ENCODE measurements around the gene DQX1.
"Not testable (repeated sequence)": the region's sequence is repeated elsewhere in the genome, so short reads cannot be mapped to it uniquely, and the experiment has no call there.

Gene DQX1, protein sequence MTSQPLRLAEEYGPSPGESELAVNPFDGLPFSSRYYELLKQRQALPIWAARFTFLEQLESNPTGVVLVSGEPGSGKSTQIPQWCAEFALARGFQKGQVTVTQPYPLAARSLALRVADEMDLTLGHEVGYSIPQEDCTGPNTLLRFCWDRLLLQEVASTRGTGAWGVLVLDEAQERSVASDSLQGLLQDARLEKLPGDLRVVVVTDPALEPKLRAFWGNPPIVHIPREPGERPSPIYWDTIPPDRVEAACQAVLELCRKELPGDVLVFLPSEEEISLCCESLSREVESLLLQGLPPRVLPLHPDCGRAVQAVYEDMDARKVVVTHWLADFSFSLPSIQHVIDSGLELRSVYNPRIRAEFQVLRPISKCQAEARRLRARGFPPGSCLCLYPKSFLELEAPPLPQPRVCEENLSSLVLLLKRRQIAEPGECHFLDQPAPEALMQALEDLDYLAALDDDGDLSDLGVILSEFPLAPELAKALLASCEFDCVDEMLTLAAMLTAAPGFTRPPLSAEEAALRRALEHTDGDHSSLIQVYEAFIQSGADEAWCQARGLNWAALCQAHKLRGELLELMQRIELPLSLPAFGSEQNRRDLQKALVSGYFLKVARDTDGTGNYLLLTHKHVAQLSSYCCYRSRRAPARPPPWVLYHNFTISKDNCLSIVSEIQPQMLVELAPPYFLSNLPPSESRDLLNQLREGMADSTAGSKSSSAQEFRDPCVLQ

DNA sequence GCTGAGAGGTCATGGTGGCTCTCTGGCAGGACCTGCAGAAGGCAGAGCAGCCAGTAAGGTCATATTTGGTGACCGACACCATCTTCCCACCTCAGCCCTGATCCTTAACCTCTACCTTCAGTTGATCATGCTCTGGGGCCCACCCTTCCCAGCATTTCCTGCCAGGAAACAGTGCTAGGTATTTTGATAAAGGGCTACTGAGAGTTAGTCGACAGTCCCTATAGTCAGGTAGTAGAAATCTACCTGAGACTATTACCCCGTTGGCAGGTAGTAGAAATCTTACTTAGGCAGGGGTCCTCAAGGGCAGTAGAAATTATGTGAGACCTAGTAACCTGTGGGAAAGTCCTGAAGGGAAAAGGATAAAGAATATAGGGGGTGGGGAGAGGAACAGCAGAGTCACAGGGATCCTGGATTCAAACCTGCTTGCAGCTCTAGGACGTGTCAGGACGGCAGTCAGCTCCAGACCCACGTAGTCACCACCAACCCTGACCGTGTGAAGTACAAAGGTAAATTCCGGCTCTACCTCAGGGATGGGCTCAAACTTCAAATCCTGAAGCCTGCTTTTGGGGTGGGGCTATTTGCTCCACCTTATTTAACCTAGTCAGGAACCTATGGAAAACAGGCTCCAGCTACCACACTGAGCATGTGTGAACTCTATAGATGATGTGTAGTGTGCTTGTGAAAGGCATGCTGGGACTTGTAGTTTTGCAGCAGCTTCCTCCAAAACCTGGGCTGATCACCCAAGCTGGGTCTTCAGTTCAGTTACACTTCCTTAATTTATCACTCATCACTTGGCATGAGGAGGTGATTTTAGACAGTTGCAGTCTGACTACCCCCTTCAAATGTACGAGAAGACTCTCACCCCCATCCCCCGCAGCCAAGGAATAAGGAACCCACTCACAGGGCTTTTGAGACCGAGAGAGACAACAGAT is at the start of gene DQX1:
Gene DQX1, minus strand, starts transcription at position 515 of the 932 bp plus-strand sequence. Its CDS starts 502 bp downstream, at position 13.
- peak; percentile 68 to 75 for DNase-seq

DNA sequence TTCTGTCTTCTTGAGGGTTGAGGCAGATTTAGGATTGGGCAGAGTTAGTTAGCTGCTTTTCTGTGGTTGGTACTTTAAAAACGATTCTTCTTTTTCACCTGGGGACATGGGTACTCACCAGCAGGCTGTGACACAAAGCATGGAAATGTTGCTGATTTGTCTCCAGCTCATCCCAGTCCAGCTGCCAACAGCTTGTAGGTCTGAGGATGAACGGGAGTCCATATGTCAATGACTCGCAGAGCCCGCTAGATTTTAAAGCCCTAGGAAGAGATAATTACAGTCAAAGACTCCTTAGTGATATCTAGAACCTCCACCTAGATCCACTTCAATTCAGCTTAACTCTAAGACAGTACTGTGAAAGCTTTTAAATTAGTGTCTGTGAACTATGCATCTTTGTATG is 49.3 kb upstream of the DQX1 start:
- DNase-seq = no peak

DNA sequence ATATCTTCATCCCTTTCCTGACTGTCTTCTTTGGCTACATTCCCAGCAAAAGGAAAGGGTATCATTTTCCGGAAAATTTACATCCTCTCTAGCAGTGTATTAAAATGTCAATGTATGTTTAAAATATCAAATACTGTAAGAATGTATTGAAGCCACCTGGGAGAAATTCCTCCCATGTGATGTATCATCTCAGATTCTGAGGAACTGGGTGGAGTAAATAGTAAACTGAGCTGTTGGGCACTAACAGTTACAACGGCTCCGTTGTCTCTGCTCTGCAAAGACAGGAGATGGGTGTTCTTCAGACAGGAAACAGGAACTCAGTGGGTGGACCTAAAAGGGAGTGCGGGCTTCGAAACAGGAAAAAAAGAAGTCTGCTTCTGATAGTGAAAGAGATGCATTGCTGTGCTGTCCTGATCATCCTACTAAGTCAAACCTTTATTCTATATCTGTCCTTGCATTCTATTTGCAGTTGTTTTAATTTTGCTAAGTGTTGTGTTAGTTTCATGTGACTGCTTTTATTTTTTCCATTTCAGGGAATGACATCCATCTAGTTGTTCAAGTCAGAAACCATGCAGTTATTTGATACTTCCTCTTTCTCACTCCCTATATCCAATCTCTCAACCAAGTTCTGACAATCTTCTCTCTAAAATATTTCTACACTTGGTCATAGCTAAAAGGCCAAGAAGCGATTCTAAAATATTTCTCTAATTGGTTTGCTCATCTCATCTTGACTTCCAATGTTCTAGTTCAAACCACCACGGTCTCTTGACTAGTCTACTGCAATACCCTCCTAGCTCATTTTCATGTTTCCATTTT is 47.9 kb upstream of the DQX1 start:
- DNase-seq = peak; percentile 98

DNA sequence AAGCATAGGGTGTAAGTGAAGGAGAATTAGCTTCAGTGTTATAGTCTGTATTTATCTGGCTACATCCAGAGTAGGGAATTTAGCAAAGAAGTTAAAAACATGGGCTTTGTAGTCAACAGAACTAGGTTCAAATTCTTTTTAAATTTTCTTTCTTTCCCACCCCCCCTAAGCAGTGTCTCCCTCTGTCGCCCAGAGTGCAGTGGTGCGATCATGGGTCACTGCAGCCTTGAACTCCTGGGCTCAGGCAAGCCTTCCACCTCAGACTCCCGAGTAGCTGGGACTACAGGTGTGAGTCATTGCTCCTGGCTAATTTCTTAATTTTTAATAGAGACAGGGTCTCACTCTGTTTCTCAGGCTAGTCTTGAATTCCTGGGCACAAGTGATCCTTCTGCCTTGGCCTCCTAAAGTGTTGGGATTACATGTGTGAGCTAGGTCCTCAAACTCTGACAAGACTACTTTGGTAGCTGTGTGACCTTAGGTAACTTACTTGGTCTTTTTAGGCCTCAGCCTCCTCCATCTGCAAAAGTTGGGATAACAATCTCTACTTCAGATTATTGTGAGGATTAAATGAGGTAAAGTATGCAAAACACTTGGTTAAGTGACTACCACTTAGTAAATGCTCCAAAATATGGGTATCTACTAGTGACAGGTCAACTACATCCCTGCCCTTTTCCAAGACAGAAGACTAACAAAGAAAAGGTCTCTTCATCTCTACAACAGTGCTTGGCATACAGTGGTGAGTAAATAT is 46.3 kb upstream of the DQX1 start:
- no peak for DNase-seq

DNA sequence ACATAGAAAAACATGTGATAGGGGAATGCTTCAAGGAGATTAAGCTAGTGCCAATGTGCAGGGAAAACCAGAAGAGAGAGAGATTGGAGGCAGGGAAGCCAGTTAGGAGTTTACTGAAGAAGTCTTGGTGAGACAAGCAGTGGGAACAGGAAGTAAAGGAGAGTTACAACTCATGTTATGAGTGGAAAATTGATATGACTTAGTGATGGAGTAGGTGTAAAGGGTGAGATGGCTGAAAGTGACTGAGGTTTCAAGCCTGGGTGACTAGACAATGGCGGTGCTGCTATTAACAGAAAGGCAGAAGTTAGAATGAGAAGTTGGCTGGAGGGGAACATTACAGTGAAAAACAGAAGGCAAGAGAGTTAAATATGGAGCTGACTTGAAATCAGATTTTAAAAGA is 45.0 kb upstream of the DQX1 start:
- DNase-seq = no peak

DNA sequence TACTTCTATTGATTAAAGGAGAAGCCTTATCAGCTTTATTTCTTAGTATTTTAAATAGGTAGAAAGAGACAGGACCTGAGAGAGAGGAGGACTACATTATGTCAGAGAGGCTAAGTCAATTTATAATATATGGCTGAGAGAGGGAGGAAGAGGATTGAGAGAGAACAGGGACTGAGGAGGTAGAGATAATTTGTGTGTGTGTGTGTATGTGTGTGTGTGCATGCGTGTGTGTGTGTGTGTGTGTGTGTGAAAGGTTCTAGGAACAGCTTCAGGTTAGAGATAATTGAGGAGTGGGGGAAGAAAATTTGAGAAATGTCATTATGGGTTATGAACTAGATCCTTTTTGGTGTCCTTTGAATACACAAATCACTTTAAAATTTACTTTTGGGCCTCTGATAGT is 43.7 kb upstream of the DQX1 start:
- DNase-seq = no peak

DNA sequence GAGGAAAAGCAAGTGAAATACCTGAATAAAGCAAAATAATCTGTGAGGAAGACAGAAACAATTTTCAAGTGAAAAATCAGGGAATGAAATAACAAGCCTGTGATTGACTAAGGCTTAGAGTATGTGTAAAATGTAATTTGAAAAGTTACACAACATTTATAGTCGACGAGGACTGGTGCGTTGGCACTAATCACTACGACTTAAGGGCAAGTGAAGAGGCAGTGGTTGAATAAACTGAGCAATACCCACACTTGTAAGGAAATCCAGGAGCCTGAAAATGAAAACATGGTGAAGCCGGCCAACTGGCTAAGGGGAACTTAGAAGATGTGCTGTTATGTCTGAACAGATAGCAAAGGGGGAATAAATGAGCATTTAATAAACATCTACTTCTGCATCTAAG is 41.9 kb upstream of the DQX1 start:
- no peak for DNase-seq

DNA sequence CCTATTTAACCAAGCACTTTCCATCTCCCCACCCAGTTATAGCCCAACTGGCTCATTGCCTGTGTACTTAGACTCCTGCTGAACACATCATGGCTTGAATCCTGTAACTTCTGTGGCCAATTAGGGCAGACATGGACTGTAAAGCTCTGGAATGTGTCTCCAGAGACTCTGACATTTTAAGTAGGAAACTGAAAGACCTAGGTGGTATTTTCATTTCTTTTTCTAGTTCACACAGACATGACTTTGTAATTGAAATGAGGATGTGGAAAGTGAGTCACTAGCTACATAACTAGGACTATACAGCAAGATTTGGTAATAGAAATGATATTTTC is 40.7 kb upstream of the DQX1 start:
- DNase-seq = no peak

DNA sequence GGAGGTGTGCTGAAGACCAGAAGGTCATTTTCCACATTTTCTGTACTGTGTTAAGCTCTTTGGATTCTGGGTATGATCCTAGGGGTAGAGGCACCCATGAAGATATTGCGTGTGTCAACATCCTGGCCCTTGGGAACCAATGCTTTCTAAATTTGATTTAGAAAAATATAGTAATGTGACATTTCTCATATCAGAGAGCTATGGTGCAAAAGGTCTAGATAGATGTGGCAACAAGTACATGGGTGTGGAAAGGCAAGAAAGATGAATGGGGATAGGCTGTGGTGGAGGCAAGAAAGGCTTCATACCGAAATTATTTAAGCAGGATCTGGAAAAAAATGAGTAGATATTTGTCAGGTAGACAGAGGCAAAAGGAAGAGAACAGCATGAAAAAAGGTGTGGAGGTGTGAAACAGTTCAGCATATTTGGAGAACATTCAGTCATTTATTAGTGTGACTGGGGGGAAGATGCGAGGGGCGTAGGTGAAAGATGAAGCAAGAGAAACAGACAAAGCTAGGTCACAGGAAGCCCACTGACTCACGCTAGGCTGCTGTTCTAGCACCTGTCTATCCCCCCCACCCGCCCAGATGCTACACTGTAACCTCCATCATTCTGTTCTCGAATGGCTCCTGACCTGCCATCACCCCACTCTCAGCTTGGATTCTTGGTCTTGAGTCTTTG is 40.2 kb upstream of the DQX1 start:
- DNase-seq = no peak

DNA sequence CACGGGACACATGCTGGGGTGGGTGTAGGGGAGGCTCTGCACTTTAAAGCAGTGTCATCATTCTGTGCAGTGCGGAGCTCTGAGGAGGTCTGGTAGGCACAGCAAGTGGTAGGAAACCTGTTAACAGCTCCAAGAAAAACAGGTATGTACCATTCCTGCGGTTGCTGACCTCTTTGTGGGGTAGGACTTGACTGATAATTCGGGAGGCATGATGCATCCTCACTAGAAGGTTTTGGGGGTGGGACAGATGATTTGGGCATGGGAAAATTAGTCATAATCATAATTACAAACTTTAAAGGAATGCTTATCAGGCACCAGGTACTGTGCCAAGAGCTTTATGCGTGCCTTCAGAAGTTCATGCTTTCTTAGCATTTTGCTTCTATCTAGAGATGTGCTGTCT is 38.2 kb upstream of the DQX1 start:
- DNase-seq = no peak

DNA sequence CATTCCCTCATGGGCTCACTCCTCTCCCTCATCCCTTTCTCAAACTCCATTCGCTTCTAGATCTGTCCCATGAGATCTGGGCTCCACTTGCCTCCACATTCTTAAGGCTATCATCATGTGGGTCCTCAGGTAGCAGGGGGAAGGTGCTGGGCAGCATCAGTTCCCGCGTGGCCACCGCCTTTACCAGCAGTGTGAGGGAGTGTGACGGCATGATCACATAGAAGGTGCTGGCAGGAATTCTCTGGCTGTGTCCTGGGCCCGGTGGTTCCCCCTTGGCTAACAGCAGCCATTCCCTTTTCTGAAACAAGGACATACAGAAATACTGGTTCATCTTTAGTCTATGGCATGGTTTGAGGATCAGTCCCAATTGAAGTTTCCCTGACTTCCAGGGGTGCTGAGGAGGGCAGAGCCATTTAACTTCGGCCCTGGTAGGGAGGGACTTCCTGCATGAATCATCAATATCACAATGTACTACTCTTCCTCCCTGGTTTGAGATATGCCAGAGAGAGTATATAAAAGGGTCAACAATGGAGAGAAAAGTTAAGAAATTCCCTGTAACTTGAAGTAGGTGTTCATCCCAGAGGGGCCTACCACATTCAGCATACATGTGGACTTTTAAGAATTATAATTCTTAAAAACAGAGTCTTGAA is 36.2 kb upstream of the DQX1 start:
- DNase-seq = no peak

DNA sequence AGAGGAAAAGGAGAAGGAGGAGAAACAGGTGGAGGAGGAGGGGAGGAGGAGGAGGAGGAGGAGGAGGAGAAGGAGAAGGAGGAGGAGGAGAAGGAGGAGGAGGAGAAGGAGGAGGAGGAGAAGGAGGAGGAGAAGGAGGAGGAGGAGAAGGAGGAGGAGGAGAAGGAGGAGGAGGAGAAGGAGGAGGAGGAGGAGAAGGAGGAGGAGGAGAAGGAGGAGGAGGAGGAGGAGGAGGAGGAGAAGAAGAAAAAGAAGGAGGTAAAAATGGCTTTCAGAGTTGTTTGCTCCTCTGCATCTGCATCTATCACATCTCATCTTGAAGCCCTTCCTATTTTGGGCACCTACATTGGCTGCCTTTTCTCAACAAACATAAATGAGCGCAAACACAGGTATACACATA is 35.0 kb upstream of the DQX1 start:
- not testable (repeated sequence) for DNase-seq

DNA sequence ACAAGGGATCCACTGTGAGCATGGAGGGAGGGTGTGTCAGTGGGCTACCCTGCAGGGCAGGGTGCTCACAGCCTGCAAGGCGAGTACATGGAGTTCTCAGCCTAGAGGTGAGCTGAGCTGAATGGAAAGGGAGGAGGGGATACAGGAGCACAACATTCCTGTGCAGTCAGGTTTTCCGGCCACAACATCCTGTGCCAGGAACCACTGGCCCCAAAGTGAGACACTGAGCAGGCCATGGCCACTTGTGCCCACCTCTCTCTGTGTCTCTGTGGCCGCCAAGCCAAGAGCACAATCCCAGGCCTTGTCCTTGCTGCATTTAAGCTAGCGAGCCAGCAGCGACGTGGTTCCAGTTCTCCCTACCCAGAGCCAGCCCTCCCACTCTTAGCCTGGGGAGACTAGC is 34.6 kb upstream of the DQX1 start:
- no peak for DNase-seq

DNA sequence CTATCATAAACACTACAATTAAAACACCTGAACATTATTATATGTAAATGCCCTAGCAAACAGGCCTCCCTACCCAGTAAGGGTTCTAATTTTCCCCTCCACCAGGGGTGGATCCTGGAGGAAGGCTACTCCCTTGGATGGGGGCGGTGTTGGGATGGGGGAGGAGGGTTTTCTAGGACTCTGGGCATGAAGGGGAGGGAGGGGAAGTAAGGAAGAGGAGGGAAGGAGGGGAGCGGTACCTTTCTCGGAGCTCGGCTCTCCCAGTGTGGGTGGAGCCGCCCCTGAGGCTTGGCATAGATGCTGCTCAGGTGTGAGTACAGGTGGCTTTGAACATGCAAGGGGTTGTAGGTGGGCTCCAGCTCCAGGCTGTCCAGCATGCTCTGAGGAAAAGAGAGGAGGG is 33.9 kb upstream of the DQX1 start:
- DNase-seq = no peak

DNA sequence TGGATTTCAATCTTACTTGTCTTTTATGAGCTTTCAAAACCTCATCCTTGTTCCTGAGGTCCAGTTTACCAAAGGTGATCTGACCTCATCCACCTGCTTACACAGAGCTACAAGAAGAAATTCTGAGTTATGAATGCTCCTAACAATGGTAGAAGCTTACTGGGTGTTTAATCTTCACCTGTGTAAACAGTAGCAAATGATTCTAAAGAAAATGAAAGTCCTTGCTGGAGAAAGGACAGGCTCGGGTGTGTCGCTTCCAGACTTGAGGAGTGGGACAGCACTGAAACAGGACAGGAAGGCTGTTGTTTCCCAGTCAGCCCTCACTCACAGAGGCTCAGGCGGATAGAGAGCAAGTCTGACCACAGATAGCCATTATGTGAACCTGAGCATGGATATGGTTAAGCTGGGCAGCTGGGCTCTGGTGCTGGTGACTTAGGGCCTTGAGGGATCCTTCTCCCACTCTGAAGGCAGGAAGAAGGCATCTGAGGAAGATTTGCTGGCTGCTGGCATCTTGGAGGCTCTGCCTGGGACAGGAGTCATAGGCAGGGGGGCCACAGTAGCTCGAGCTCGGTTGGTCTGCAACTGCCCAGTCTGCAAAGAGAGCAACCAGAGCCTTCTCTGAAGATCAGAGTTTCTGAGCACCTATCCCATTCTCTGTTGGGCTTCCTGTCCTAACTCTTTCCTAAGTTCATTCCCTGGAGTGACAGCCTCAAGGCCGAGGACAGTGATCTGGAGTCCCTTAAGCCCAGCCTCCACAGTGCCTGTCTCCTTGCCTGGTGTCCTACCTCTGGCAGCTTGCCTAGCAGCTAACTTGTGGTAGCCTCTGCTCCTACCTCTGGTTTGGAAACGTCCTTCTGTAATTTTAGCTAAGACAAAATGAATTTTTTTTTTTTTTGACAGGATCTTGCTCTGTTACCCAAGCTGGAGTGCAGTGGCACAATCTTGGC is 32.5 kb upstream of the DQX1 start:
- DNase-seq = peak in 1 of 2 experiments; percentile 24

DNA sequence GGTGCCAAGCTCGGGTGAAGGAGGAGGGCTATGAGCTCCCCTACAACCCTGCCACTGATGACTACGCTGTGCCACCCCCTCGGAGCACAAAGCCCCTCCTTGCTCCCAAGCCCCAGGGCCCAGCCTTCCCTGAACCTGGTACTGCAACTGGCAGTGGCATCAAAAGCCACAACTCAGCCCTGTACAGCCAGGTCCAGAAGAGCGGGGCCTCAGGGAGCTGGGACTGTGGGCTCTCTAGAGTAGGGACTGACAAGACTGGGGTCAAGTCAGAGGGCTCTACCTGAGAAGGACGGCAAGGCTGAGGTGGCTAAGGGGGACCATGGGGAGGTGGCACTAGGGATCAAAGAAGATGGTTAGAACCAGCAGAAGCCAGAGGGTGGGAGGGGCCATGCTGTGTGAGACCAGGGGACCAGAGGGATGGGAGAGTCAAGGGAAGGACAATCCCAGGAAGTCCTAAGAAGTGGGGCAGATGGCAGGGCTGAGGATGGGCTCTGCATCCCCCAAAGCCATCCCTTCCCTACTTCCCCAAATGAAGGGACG is 30.9 kb upstream of the DQX1 start:
- DNase-seq = no peak

DNA sequence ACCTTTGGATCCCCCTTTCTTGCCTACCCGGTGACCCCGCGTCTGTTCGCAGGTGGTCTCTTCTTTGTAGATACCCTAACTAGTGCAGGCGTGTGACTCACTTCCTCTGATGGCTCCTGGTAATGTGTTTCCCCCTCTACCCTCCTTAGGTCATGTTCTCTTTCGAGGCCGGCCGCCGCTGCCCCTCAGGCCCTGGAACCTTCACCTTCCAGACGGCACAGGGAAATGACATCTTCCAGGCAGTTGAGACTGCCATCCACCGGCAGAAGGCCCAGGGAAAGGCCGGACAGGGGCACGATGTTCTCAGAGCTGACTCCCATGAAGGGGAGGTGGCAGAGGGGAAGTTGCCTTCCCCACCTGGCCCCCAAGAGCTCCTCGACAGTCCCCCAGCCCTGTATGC is 30.1 kb upstream of the DQX1 start:
- peak; percentile 17 to 25 for DNase-seq

DNA sequence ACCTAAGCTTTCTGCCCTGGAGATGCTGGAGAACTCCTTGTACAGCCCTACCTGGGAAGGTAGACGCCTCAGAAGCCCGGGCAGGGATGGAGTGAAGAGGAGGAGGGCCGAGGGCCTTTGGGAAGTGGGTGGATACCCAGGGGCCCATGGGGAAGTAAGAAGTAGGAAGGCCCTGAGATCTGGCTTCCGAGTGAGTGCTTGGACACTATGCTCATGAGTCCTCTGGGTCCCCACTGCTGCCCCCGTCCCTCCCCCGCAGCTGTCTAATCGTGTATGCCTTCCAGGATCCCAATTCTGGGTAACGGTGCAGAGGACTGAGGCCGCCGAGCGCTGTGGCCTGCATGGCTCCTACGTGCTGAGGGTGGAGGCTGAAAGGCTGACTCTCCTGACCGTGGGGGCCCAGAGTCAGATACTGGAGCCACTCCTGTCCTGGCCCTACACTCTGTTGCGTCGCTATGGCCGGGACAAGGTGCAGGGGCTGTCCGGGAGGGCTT is 29.6 kb upstream of the DQX1 start:
- peak; percentile 39 to 54 for DNase-seq

All from Kasumi-1 (cell line).